Measurements from ENCODE around the gene PCTP. TPM values are rescaled to one million over a fixed set of nuclear protein-coding genes. Genes with fewer than 3 reads are reported as not detected.

PCTP gene
- total RNA-seq, 4 donors from 2014 or later, result 30.8 to 62.1 (median 39.7) TPM

DNA sequence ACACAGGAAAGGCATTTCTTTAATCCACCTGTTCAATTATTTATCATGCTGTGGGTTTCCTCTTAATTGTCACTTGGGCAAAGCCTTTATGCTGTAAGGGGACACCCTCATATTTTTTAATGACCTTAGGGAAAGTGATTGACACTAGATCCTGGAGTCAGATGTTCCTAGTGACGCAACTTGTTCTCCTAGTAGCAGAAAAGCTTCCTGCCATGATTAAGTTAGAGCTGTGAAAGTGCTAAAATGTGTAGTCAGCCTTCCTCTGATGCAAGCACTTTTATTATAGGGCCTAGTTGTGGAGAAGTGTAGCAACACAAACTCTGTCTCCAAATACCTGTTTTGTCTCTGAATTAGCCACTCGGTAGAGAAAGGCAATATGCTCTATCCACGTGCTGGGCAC, 40.4 kb upstream of the PCTP start:
- no peak overlapping the region for H3K4me3 ChIP-seq
- H3K36me3 ChIP-seq, result no peaks in the 10 kb centered on the region
- H3K27me3 ChIP-seq, result no peaks in the 10 kb centered on the region
- TF ChIP-seq POLR2A (IDR thresholded peaks at IDR 0.05), result no peak
- TF ChIP-seq EP300 (IDR thresholded peaks at IDR 0.05), result peak in 1 of 2 donors; percentile 65
- no peaks in the 10 kb centered on the region for H3K9me3 ChIP-seq
- peaks cover 0 to 32% (median 4%) of the 10 kb centered on the region in 4 donors for H3K4me1 ChIP-seq
- H3K27ac ChIP-seq, result peak overlapping the region in 3 of 4 donors; percentile 32 to 70 (median 47)
- 53 to 55% methylated on average over 3 of the region's 3 CpGs for WGBS, 2 donors
- no peak for DNase-seq (ENCODE audit: low spot score in 2 of 2)

- Histone ChIP-seq H3K27ac (peak overlapping the region in 3 of 4 donors; percentile 32 to 70 (median 47)), H3K36me3 (no peaks in the 10 kb centered on the region), H3K4me3 (no peak overlapping the region), H3K4me1 (peaks cover 0 to 32% (median 4%) of the 10 kb centered on the region in 4 donors), H3K9me3 (no peaks in the 10 kb centered on the region), H3K27me3 (no peaks in the 10 kb centered on the region)
- WGBS, 2 donors, result 31 to 35% methylated on average over 4 of the region's 4 CpGs
- no peak for TF ChIP-seq POLR2A (IDR thresholded peaks at IDR 0.05)
- TF ChIP-seq CTCF (IDR thresholded peaks at IDR 0.05), result no peak
- no peak for TF ChIP-seq EP300 (IDR thresholded peaks at IDR 0.05)
- no peak for DNase-seq (ENCODE audit: low spot score in 2 of 2)
Measured at GRCh38 chr17:55710829-55711496, 39.9 kb upstream of the PCTP start.

DNA sequence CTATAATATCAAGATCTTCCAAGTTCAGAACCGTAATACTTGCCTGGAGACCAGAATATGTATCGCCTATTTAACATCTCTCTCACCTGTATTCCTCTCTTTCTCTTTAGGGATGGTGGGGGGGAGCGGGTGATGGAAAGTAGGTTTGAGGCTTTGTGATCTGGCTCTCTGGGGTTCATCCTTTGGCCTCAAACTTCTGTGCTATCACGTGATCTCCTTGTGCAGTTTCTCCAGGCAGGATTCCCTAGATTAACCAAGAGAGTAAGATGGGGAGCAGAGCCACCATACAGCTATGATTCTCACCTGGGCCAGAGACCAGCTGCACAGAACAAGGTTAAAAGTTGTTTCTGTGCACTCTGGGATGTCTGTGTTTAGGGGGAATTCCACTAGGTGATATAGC, 33.4 kb upstream of the PCTP start:
- Histone ChIP-seq H3K4me1 (peaks cover 0 to 21% (median 2%) of the 10 kb centered on the region in 4 donors), H3K36me3 (peaks cover 0 to 6% (median 0%) of the 10 kb centered on the region in 3 donors), H3K9me3 (no peaks in the 10 kb centered on the region), H3K4me3 (no peak overlapping the region), H3K27me3 (no peaks in the 10 kb centered on the region), H3K27ac (no peak overlapping the region)
- WGBS, 2 donors, result 88 to 93% methylated on average over 4 of the region's 4 CpGs
- DNase-seq (ENCODE audit: low spot score in 2 of 2), result no peak
- no peak for TF ChIP-seq EP300 (IDR thresholded peaks at IDR 0.05)
- no peak for TF ChIP-seq POLR2A (IDR thresholded peaks at IDR 0.05)
- no peak for TF ChIP-seq CTCF (IDR thresholded peaks at IDR 0.05)

DNA sequence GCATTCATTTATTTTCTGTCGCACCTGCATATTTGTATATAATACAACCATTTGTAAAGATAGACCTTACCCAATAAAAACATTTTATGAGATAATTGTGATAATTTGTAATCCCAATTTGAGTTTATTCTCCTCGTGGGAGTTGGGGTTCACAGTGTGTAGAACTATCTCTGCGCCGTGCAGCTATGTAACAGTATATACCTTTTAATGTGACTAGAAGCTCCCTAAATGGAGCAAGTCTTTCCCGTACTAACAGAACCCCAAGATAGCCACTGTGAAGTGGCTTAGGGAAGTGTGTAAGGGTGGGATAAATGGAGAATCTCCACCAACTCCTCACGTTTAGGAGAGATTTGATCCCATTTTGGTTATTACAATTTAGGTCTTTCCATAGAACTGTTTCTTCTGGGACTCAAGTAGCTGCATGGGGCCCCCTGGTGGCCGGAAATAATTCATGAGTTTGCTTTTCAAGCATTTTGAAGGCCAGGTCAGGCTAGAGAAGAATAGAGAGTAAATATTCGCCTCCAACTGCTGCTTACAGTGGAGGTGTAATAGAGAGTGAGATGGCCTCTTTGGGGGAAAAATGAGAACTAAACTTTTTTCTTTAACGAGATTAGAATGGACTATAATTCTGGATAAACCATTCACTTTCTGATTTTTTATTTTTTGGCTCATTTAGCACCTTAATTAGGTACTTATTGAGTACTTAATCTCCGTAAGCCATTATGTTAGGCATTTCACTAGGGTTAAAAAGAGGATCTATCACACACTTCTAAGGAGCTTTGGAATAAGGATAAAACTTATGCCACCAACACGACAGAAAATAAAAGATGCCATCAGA, 32.7 kb upstream of the PCTP start:
- no peaks in the 10 kb centered on the region for H3K27me3 ChIP-seq
- TF ChIP-seq EP300 (IDR thresholded peaks at IDR 0.05) (peak in 1 of 2 donors; percentile 41), CTCF (IDR thresholded peaks at IDR 0.05) (peak; percentile 73 to 79 (median 75)), POLR2A (IDR thresholded peaks at IDR 0.05) (no peak)
- no peaks in the 10 kb centered on the region for H3K9me3 ChIP-seq
- H3K27ac ChIP-seq, result peak overlapping the region in 1 of 4 donors; percentile 6
- peaks cover 0 to 28% (median 2%) of the 10 kb centered on the region in 4 donors for H3K4me1 ChIP-seq
- H3K36me3 ChIP-seq, result peaks cover 0 to 6% (median 0%) of the 10 kb centered on the region in 3 donors
- WGBS, 2 donors, result 54% methylated on average over 11 of the region's 11 CpGs
- no peak overlapping the region for H3K4me3 ChIP-seq
- peak; percentile 86 to 95 for DNase-seq (ENCODE audit: low spot score in 2 of 2)

DNA sequence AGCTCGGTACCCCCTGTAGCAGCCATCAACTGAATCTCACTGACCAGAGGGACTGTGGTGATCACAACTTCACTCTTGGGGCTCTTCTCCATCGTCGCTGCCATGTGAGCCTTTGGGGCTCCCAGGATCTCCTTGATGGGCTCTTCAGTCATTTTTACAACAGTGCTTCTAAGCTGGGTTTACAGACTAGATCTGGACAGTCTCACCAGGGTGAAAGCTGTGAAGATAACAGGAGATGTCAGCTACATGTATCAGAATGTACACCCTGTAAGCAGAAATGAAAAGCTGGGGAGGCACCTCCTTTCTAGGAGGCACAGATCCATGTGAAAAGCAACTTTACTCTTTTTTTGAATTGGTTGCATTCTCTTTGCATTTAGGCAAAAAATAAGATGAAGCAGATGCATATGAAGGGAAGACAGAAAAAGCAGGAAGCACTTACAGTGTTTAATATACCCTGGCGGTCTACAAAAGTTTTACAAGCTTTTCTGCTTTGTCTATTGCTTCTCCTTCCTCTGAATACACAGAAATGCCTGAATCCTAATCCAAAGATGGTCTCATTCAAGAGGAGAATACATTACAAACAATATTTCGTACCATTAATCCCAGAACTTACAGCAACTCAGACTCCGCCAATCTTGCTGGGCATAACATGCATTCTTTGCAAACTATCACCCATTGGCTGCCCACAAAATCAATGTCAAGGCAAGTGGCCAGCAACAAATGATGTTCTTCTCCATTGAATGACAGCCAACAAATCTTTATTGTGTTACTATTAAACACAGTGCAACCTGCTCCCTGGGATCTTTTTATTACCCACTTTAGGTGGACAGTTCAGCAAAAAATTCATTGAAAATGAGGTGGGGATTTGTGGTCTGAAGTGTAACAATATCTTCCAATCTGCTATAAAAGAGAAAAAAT, 29.7 kb upstream of the PCTP start:
- Histone ChIP-seq H3K4me1 (peaks cover 0 to 58% (median 9%) of the 10 kb centered on the region in 4 donors), H3K27ac (peak overlapping the region in 3 of 4 donors; percentile 19 to 93 (median 36)), H3K4me3 (peak overlapping the region; percentile 22 to 52 (median 31)), H3K27me3 (no peaks in the 10 kb centered on the region), H3K9me3 (no peaks in the 10 kb centered on the region), H3K36me3 (peaks cover 0 to 6% (median 0%) of the 10 kb centered on the region in 3 donors)
- TF ChIP-seq EP300 (IDR thresholded peaks at IDR 0.05), result no peak
- no peak for TF ChIP-seq POLR2A (IDR thresholded peaks at IDR 0.05)
- no peak for TF ChIP-seq CTCF (IDR thresholded peaks at IDR 0.05)
- WGBS, 2 donors, result 76 to 90% methylated on average over 6 of the region's 6 CpGs
- DNase-seq (ENCODE audit: low spot score in 2 of 2), result no peak
